ENCODE measurements around the gene INTS4.
"Not testable (repeated sequence)": the region's sequence is repeated elsewhere in the genome, so short reads cannot be mapped to it uniquely, and the experiment has no call there.

DNA sequence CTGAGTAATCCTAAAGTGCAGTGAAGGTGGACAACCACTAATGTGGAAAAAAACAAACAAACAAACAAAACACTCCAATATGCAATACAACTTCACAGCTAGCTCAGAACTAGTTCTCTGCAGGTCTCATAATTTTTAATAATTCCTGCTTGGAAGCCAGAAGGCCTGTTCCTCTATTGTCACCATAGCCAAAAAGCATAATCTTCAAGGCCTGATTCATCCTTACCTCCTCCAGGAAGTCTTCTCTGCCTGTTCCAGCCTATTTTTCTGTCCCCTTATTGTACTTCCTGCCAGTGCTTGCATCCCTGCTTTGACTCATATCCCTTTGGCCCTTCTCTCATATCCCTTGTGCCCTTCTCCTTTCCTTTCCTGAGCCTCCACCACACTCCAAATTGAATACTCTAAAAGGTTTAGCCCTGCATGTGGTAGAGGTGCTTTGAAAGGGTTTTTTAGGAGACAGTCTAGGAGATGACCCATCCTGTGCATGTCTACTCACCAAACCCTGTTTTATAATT lies 104.3 kb downstream of the INTS4 start:
- TF ChIP-seq, protein P1, sequence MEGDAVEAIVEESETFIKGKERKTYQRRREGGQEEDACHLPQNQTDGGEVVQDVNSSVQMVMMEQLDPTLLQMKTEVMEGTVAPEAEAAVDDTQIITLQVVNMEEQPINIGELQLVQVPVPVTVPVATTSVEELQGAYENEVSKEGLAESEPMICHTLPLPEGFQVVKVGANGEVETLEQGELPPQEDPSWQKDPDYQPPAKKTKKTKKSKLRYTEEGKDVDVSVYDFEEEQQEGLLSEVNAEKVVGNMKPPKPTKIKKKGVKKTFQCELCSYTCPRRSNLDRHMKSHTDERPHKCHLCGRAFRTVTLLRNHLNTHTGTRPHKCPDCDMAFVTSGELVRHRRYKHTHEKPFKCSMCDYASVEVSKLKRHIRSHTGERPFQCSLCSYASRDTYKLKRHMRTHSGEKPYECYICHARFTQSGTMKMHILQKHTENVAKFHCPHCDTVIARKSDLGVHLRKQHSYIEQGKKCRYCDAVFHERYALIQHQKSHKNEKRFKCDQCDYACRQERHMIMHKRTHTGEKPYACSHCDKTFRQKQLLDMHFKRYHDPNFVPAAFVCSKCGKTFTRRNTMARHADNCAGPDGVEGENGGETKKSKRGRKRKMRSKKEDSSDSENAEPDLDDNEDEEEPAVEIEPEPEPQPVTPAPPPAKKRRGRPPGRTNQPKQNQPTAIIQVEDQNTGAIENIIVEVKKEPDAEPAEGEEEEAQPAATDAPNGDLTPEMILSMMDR (IDR thresholded peaks at IDR 0.05; ENCODE audit: insufficient read depth, low read length, poor library complexity, severe bottlenecking): not testable (repeated sequence)
- not testable (repeated sequence) for TF ChIP-seq EZH2phosphoT487 (conservative IDR thresholded peaks at IDR 0.05; ENCODE audit: low read length)

Data from SU-DHL-6 (cell line).